ENCODE results near the gene PITX1. TPM values are rescaled to one million over a fixed set of nuclear protein-coding genes. Genes with fewer than 3 reads are reported as not detected.

Gene PITX1
- total and polyA plus RNA-seq, 4 donors = 0.02 TPM; not detected in 3

- H3K9ac ChIP-seq (ENCODE audit: low read depth in 1 of 2, low read length in 2 of 2) = no peak overlapping the region
- H3K4me1 ChIP-seq (ENCODE audit: control insufficient read depth in 4 of 4, insufficient read depth in 4 of 4, low read length in 3 of 4) = no peaks in the 10 kb centered on the region
- no peaks in the 10 kb centered on the region for H3K36me3 ChIP-seq (ENCODE audit: control insufficient read depth in 4 of 4, insufficient read depth in 3 of 4, low read depth in 1 of 4, low read length in 3 of 4)
- DNase-seq (ENCODE audit: low spot score) = no peak
- no peak overlapping the region for H3K27ac ChIP-seq (ENCODE audit: low read depth in 1 of 2, low read length in 2 of 2)
- 69% methylated on average over 14 of the region's 14 CpGs for WGBS
- TF ChIP-seq ZBTB33 (IDR thresholded peaks at IDR 0.05) = no peak
- no peak for TF ChIP-seq RXRA (IDR thresholded peaks at IDR 0.05)
- H3K9me3 ChIP-seq (ENCODE audit: control insufficient read depth in 4 of 4, low read length in 3 of 4) = no peaks in the 10 kb centered on the region
- H3K27me3 ChIP-seq (ENCODE audit: control insufficient read depth in 4 of 4, insufficient read depth in 4 of 4, low read length in 3 of 4) = peaks cover 0 to 2% (median 0%) of the 10 kb centered on the region in 4 donors
- H3K4me3 ChIP-seq (ENCODE audit: low read depth in 1 of 3, low read length in 3 of 3) = no peak overlapping the region
These were observed 29.6 kb upstream of the PITX1 start for GRCh38 chr5:135063511-135064234.

- no peaks in the 10 kb centered on the region for H3K4me1 ChIP-seq (ENCODE audit: control insufficient read depth in 4 of 4, insufficient read depth in 4 of 4, low read length in 3 of 4)
- H3K9me3 ChIP-seq (ENCODE audit: control insufficient read depth in 4 of 4, low read length in 3 of 4) = no peaks in the 10 kb centered on the region
- no peaks in the 10 kb centered on the region for H3K36me3 ChIP-seq (ENCODE audit: control insufficient read depth in 4 of 4, insufficient read depth in 3 of 4, low read depth in 1 of 4, low read length in 3 of 4)
- no peak overlapping the region for H3K27ac ChIP-seq (ENCODE audit: low read depth in 1 of 2, low read length in 2 of 2)
- H3K4me3 ChIP-seq (ENCODE audit: low read depth in 1 of 3, low read length in 3 of 3) = no peak overlapping the region
- no peak for DNase-seq (ENCODE audit: low spot score)
- WGBS = 94% methylated on average over 8 of the region's 8 CpGs
- no peak overlapping the region for H3K9ac ChIP-seq (ENCODE audit: low read depth in 1 of 2, low read length in 2 of 2)
- peaks cover 0 to 2% (median 0%) of the 10 kb centered on the region in 4 donors for H3K27me3 ChIP-seq (ENCODE audit: control insufficient read depth in 4 of 4, insufficient read depth in 4 of 4, low read length in 3 of 4)
- TF ChIP-seq RAD21 (IDR thresholded peaks at IDR 0.05) (no peak), MAX (IDR thresholded peaks at IDR 0.05) (no peak), YY1 (IDR thresholded peaks at IDR 0.05) (no peak), SP1 (IDR thresholded peaks at IDR 0.05) (no peak), FOXA1 (IDR thresholded peaks at IDR 0.05) (no peak), TAF1 (conservative IDR thresholded peaks at IDR 0.05) (no peak), GABPA (IDR thresholded peaks at IDR 0.05 in 1 of 2, conservative IDR thresholded peaks at IDR 0.05 in 1 of 2) (no peak), RXRA (IDR thresholded peaks at IDR 0.05) (no peak)
These were observed 29.0 kb upstream of the PITX1 start for GRCh38 chr5:135063056-135063445.

DNA sequence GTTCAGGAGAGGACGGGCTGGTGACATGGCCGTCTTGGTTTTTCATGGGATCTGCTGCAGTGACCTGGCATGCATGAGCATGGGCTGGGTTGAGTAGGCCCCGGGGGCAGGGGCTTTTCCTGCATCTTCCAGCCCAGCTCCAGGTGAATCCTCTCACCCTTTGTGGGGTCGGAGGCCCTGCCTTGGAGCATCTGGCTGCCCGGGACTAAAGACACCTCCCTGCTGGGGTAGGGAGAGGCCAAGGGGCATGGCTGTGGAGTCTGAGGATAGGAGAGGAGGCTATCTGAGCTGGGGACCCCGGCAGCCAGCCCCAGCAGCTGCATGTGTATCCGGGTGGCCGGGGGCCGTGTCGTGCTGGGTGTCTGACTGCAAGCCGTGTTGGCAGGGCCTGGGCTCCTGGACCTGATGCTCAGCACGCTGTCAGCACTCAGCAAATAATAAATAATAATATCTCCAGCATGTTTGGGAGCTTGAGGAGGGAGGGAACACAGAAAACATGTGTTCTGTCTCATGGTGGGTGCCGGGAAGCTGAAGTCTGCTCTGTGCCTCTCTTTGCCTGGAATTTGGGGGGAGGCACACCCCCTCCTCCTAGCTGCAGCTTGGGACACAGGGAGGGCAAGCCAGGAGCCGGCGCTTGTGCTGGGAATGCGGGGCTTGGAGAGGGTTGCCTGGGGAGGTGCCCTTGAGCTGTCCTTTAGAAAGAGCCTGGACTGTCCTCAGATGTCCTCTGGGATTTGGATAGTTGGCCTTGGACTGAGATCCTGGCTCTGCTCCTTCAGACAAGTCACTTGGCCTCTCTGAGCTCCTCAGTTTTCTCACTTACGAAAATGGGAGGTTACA is 28.4 kb upstream of the PITX1 start:
- Histone ChIP-seq H3K9me3 (ENCODE audit: control insufficient read depth in 4 of 4, low read length in 3 of 4) (no peaks in the 10 kb centered on the region), H3K4me3 (ENCODE audit: low read depth in 1 of 3, low read length in 3 of 3) (no peak overlapping the region), H3K27me3 (ENCODE audit: control insufficient read depth in 4 of 4, insufficient read depth in 4 of 4, low read length in 3 of 4) (peaks cover 0 to 2% (median 0%) of the 10 kb centered on the region in 4 donors), H3K27ac (ENCODE audit: low read depth in 1 of 2, low read length in 2 of 2) (no peak overlapping the region), H3K36me3 (ENCODE audit: control insufficient read depth in 4 of 4, insufficient read depth in 3 of 4, low read depth in 1 of 4, low read length in 3 of 4) (no peaks in the 10 kb centered on the region), H3K9ac (ENCODE audit: low read depth in 1 of 2, low read length in 2 of 2) (no peak overlapping the region), H3K4me1 (ENCODE audit: control insufficient read depth in 4 of 4, insufficient read depth in 4 of 4, low read length in 3 of 4) (no peaks in the 10 kb centered on the region)
- no peak for DNase-seq (ENCODE audit: low spot score)
- WGBS = 83% methylated on average over 17 of the region's 17 CpGs
- no peak for TF ChIP-seq NR2F2 (IDR thresholded peaks at IDR 0.05)
- no peak for TF ChIP-seq YY1 (IDR thresholded peaks at IDR 0.05)
- TF ChIP-seq, protein P1, sequence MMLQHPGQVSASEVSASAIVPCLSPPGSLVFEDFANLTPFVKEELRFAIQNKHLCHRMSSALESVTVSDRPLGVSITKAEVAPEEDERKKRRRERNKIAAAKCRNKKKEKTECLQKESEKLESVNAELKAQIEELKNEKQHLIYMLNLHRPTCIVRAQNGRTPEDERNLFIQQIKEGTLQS (IDR thresholded peaks at IDR 0.05) = no peak
- TF ChIP-seq HNF4A (conservative IDR thresholded peaks at IDR 0.05) = no peak
- no peak for TF ChIP-seq RXRA (IDR thresholded peaks at IDR 0.05)
- TF ChIP-seq FOXA2 (IDR thresholded peaks at IDR 0.05) = no peak
- TF ChIP-seq GABPA (IDR thresholded peaks at IDR 0.05 in 1 of 2, conservative IDR thresholded peaks at IDR 0.05 in 1 of 2) = no peak
- no peak for TF ChIP-seq EGR1 (IDR thresholded peaks at IDR 0.05; ENCODE audit: low read depth in 2 of 2)
- TF ChIP-seq FOXA1 (IDR thresholded peaks at IDR 0.05) = no peak
- TF ChIP-seq, protein P2, sequence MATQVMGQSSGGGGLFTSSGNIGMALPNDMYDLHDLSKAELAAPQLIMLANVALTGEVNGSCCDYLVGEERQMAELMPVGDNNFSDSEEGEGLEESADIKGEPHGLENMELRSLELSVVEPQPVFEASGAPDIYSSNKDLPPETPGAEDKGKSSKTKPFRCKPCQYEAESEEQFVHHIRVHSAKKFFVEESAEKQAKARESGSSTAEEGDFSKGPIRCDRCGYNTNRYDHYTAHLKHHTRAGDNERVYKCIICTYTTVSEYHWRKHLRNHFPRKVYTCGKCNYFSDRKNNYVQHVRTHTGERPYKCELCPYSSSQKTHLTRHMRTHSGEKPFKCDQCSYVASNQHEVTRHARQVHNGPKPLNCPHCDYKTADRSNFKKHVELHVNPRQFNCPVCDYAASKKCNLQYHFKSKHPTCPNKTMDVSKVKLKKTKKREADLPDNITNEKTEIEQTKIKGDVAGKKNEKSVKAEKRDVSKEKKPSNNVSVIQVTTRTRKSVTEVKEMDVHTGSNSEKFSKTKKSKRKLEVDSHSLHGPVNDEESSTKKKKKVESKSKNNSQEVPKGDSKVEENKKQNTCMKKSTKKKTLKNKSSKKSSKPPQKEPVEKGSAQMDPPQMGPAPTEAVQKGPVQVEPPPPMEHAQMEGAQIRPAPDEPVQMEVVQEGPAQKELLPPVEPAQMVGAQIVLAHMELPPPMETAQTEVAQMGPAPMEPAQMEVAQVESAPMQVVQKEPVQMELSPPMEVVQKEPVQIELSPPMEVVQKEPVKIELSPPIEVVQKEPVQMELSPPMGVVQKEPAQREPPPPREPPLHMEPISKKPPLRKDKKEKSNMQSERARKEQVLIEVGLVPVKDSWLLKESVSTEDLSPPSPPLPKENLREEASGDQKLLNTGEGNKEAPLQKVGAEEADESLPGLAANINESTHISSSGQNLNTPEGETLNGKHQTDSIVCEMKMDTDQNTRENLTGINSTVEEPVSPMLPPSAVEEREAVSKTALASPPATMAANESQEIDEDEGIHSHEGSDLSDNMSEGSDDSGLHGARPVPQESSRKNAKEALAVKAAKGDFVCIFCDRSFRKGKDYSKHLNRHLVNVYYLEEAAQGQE (IDR thresholded peaks at IDR 0.05) = no peak
- TF ChIP-seq CTCF (IDR thresholded peaks at IDR 0.05; ENCODE audit: low read depth, low read length, missing input control) = no peak
- TF ChIP-seq SP1 (IDR thresholded peaks at IDR 0.05) = no peak
- no peak for TF ChIP-seq RAD21 (IDR thresholded peaks at IDR 0.05)
- no peak for TF ChIP-seq HNF4G (IDR thresholded peaks at IDR 0.05)
- no peak for TF ChIP-seq TAF1 (conservative IDR thresholded peaks at IDR 0.05)
- no peak for TF ChIP-seq MAX (IDR thresholded peaks at IDR 0.05)

All from liver (tissue), 9 donors.